Mesothelial cell of epicardium (in vitro differentiated cells): ENCODE measurements around the gene ZFR2. TPM values are rescaled to one million over a fixed set of nuclear protein-coding genes. Genes with fewer than 3 reads are reported as not detected.

Experiments
- DNase-seq, 2 experiments: peaks; one replicate each; pipeline ENCODE4 v3.0.0; 2021; ENCODE audit warnings: low spot score in 2 of 2; ENCODE audit not compliant: unreplicated experiment in 2 of 2
- H3K27ac Mint-ChIP-seq: 2 replicates; pipeline ENCODE4 v1.8.0; 2021; ENCODE audit warnings: mixed read lengths
- H3K27me3 Mint-ChIP-seq: 2 replicates; pipeline ENCODE4 v1.8.0; 2021; ENCODE audit warnings: low read depth, mixed read lengths
- H3K36me3 Mint-ChIP-seq: 2 replicates; pipeline ENCODE4 v1.8.0; 2021; ENCODE audit warnings: mixed read lengths
- H3K4me1 Mint-ChIP-seq: 2 replicates; pipeline ENCODE4 v1.8.0; 2021; ENCODE audit warnings: mixed read lengths
- H3K4me3 Mint-ChIP-seq: 2 replicates; pipeline ENCODE4 v1.8.0; 2021; ENCODE audit warnings: mild to moderate bottlenecking, moderate library complexity, mixed read lengths
- H3K9me3 Mint-ChIP-seq: 2 replicates; pipeline ENCODE4 v1.8.0; 2021; ENCODE audit warnings: mixed read lengths
- CTCF ChIP-seq: fragments of 200-600 bp; sonication (generic); IDR thresholded peaks from one replicate; pipeline ENCODE4 v1.5.0; 2021; ENCODE audit warnings: antibody characterized with exemption; ENCODE audit not compliant: unreplicated experiment
- total RNA-seq: library from RNA; stranded (reverse); gene quantifications from 3 replicates; pipeline ENCODE4 v1.2.1, GENCODE V29; 2021

Gene ZFR2
- total RNA-seq, 1 donor from 2014 or later: 3.6 TPM

- Mint-ChIP-seq H3K36me3 (no peaks in the 10 kb centered on the region), H3K4me1 (no peaks in the 10 kb centered on the region), H3K27ac (no peak overlapping the region), H3K4me3 (no peak overlapping the region), H3K9me3 (no peaks in the 10 kb centered on the region), H3K27me3 (no peaks in the 10 kb centered on the region)
- TF ChIP-seq CTCF: no peak
- no peak for DNase-seq
These were observed 41.5 kb downstream of the ZFR2 start for GRCh38 chr19:3827306-3827705.

- Mint-ChIP-seq H3K36me3 (no peaks in the 10 kb centered on the region), H3K27me3 (no peaks in the 10 kb centered on the region), H3K4me1 (no peaks in the 10 kb centered on the region), H3K4me3 (no peak overlapping the region), H3K27ac (no peak overlapping the region), H3K9me3 (no peaks in the 10 kb centered on the region)
- DNase-seq: no peak
- no peak for TF ChIP-seq CTCF
These were observed 42.7 kb downstream of the ZFR2 start for GRCh38 chr19:3826163-3826562.

GRCh38 chr19:3825286-3825956 lies 43.4 kb downstream of the ZFR2 start:
- no peaks in the 10 kb centered on the region for H3K9me3 Mint-ChIP-seq
- DNase-seq: no peak
- H3K27me3 Mint-ChIP-seq: no peaks in the 10 kb centered on the region
- no peak for TF ChIP-seq CTCF
- no peaks in the 10 kb centered on the region for H3K4me1 Mint-ChIP-seq
- no peaks in the 10 kb centered on the region for H3K36me3 Mint-ChIP-seq
- H3K4me3 Mint-ChIP-seq: no peak overlapping the region
- H3K27ac Mint-ChIP-seq: no peak overlapping the region

- H3K4me3 Mint-ChIP-seq: no peak overlapping the region
- TF ChIP-seq CTCF: no peak
- H3K27ac Mint-ChIP-seq: no peak overlapping the region
- no peaks in the 10 kb centered on the region for H3K36me3 Mint-ChIP-seq
- DNase-seq: no peak
- no peaks in the 10 kb centered on the region for H3K4me1 Mint-ChIP-seq
- no peaks in the 10 kb centered on the region for H3K27me3 Mint-ChIP-seq
- H3K9me3 Mint-ChIP-seq: no peaks in the 10 kb centered on the region
These were observed 45.5 kb downstream of the ZFR2 start for GRCh38 chr19:3823350-3823713.

- Mint-ChIP-seq H3K36me3 (no peaks in the 10 kb centered on the region), H3K27ac (no peak overlapping the region), H3K9me3 (no peaks in the 10 kb centered on the region), H3K4me1 (no peaks in the 10 kb centered on the region), H3K4me3 (no peak overlapping the region), H3K27me3 (no peaks in the 10 kb centered on the region)
- no peak for TF ChIP-seq CTCF
- DNase-seq: no peak
These were observed 46.0 kb downstream of the ZFR2 start for GRCh38 chr19:3822683-3823349.
